GM18870 (cell line): ENCODE data around the gene TNFRSF13B.
"Not testable (repeated sequence)": the region's sequence is repeated elsewhere in the genome, so short reads cannot be mapped to it uniquely, and the experiment has no call there.

Experiments
- ATAC-seq: cut with Tn5 transposase; IDR thresholded peaks from one replicate; pipeline ENCODE4 v1.9.1; 2021; ENCODE audit warnings: moderate library complexity; ENCODE audit not compliant: unreplicated experiment

The TNFRSF13B gene

DNA sequence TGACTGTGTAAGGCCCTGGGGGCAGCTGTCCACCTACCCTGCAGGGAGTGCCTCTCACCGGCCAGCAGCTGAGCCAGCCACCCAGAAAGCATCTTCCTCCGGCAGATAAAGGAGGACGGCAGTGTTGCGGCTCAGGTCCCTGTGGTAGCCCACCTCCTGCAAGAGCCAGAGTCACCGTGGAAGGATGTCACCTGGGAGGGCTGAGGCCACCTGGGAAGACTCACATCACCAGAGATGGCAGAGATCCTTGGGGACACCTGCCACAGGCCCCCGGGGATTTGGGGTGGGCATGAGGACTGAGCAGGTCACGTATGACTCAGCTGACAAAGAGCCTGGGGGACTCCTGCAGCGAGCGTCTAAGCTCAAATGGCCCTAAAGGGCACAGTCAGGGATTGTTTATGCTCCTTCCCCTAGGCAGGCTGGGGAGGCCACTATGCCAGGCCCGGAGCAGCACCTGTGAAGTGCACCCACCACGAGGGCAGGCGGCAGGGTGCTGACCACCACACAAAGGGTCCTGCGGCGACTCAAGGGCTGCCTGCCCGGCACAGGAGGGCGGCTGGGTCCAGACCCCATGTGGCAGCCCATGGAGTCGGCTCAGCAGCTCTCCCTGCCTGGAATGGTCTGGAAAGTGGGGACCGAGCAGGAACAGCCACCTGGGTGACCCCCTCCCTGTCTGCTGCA, 44.1 kb downstream of the TNFRSF13B start:
- no peak for ATAC-seq

- no peak for ATAC-seq
Observed at GRCh38 chr17:16926571-16927451, 45.1 kb downstream of the TNFRSF13B start.

GRCh38 chr17:16926061-16926511, 45.8 kb downstream of the TNFRSF13B start:
- ATAC-seq, result no peak

GRCh38 chr17:16925461-16926060, 46.4 kb downstream of the TNFRSF13B start:
- ATAC-seq, result no peak

GRCh38 chr17:16924696-16925440, 47.0 kb downstream of the TNFRSF13B start:
- ATAC-seq, result no peak

DNA sequence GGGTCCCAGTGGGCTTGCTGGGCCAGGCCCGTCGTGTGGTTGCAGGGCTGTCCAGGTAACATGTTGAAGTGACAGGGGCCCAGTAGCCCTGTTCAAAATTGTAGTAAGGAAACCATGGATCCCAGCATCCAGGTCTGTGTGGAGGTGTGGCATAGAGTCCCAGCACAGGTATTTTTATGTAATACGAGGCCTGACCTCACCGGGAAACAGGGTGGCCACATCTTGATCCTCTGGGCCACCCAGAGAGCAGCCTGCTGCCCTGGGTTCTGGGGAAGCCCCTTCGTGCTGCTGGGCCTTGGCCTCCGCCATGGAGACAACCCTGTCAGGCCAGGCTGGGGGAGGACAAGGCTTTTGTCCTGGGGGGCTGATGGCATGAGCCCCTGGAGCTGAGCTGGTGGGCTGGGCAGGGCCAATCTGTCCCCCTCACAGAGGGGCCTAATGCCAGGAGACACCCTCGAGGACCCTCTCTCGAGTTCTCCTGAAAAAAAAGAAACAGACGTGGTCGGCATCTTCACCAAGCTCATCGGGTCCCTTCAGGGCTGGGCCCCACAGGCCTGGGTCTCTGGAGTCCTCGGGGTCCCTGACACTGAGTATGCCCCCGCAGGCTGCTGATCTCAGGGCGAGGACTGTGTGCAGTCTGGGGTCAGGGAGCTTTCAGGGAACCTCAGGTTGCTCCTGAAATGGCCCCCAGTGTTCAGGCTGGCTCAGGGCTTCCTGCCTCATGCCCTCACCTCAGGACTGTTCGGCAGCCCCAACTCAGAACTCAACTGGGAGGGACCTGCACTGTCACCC, 47.8 kb downstream of the TNFRSF13B start:
- ATAC-seq, result no peak

DNA sequence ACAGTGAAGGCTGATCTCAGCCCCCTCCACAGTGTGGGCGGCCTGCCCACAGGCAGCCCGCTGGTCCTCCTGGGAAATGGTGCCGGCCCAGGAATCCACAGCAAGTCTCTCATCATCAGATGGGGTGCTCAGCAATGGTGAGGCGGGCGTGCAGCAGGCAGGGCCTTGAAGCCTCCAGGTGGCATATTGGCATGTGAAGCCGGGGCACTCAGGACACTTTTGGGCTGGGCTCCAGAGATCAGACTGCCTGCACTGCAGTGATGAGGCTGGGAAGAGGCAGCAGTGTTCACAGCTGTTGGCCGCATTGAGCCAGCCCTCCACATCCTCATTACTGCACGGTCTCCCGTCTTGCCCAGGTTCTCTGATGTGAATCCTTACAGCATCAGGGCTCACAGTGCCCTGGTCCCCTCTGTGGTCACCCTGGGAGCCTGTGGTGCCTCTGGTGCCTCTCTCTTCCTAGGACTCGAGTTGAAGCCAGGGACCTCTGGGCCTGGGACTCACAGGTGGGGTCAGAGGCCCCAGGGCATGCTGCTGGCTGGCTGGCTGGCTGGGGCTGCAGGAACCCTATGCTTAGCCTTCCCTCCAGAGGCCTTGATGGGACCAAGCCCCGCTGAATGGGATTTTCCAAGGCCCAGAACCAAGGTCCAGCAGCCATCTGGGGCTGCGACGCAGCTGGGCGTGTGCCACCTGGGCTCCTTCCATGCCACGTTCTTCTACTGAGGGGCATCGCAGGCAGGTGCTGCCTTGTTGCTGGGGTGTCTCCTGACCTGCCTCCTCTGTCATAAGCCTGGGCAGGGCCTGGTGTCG, 48.6 kb downstream of the TNFRSF13B start:
- no peak for ATAC-seq

DNA sequence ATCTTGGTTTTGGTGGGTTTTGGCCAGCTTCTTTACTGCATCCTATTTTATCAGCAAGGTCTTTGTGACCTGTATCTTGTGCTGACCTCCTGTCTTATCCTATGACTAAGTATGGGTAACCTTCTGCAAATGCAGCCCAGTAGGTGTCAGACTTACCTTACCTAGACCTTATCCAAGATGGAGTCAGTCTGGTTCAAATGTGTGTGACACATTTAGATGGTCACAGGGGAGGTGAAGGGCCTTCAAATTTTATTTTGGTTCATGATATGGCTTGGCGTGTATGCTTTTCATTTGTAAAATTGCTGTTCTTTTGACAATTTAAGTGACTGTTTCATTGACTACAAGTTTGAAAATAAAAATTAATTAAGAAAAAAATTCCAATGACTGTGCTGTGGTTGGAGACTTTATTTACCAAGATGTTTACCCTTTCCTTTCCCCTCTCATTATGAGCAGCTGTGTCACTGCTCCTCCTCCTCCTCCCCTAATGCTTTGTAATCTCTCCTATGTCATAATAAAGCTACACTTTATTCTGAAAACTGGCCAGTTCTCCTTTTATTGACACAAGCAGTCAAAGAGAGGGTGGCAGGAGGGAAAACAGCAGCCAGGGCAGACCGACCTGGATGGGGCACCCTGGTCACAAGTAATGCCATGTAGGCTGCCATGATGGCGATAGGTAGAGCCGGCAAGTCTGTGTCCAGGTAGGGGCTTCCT, 49.4 kb downstream of the TNFRSF13B start:
- ATAC-seq, result no peak

DNA sequence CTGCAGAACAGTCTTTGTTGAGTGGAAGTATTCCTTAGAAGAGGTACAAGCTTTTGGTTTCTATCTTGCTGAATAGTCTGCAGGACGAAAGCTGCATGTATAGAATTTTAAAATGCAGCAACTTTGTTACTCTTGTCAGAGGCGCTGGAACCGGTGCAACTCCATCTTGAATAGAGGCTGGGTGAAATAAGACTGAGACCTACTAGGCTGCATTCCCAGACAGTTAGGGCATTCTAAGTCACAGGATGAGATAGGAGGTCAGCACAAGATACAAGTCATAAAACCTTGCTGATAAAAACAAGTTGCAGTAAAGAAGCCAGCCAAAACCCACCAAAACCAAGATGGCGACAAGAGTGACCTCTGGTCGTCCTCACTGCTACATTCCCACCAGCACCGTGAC, 50.5 kb downstream of the TNFRSF13B start:
- not testable (repeated sequence) for ATAC-seq

DNA sequence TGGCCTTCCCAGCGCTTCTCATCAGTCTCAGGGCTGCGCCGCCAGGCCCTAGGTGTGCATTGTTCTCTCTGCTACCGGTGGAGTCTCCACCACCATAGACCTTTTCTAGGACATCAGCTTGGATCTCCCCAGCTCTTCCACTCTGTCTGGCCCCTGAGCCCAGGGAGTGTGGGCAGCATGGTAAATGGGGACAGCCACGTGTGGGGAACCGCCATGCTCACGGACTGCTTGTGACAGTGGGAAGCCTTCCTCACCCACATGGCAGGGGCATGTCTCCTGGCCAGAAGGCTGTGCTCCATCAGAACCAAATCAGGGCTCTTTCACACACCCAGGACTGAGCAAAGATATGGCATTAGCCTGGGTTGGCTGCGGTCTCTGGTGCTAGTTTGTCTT, 51.3 kb downstream of the TNFRSF13B start:
- no peak for ATAC-seq

- no peak for ATAC-seq
Observed at GRCh38 chr17:16919663-16920627, 52.0 kb downstream of the TNFRSF13B start.

GRCh38 chr17:16918443-16918842, 53.5 kb downstream of the TNFRSF13B start:
- ATAC-seq, result no peak

DNA sequence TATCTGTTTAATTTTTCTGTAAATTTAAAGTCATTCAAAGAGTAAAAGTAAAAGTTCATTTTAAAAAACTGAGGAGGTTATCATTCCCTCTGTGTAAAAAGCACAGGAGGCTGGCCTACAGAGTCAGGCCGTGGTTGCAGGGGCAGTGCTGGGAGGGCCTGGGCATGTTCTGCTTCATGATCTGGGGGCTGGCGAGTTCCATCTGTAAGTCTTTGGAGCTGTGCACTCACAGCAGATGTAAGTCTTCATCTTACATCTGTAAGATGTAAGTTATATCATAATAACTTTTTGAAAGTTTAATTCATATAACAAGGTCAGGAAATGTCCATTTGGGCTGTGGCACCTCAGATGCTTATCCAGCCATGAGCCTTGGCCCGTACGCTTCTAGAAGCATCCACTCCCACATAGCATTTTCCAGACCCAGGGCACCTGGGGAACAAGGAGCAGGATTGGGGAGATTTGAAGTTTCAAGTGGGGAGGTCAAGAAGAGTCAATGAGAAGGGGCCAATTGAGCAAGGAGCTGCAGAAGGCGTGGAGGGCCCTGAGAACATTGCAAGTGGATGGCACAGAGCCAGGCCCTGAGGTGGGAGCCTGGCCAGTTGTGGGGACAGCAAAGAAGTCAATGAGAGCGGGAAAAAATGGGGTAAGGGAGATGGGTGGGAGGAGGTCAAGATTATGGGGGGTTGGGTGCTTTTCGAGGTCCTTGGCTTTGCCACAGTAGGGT, 54.1 kb downstream of the TNFRSF13B start:
- ATAC-seq, result no peak

DNA sequence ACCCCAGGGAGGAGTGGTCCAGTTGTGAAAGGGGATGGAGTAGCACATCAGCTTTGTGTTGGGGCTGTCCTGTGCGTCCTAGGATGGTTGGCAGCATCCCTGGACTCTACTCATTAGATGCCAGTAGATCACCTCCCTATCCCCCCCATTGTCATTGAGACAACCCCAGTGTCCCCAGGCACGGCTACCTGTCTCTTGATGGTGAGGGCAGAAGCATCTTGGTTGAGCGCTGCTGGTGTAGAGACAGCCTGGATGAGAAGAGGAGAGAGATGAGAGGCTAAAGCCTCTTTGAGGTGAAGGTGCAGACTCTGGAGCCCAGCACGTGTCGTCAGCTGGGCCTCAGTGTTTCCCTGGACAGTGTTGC, 55.4 kb downstream of the TNFRSF13B start:
- no peak for ATAC-seq

DNA sequence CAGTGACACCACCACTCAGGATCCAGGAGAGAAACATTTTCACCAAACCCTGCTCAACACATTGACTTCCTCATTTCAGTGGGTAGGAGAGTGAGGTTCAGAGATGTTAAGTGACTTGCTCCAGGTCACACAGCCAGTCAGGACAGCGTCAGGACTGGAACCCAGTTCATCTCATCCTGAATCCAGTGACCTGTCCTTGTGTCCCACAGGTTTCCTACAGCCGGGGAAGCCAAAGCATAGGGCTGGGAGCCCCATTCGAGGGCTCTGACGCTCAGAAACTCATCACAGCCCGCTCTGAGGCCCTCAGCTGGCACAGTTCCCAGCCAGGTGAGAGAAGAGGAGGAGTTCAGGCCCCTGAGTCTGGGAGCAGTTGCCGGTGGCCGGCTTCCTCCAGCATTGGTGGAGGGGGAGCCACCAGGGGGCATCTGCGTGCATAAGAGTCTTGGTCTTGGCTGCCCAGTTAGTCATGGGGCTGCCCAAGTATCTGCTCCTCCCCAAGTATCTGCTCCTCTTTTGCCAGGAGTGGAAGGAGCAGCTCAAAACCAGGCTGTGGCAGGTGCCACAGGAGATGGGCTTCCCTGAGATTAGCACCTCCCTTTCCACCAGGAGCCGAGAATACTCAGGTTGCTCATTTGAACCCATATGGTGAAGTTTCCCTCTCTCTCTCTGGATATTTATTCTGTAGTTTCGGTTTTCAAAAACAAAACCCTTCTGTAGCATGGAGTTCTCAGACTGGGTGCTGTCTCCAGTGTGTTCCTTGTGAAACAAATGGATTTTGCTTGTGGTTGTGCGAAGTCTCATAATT, 56.0 kb downstream of the TNFRSF13B start:
- no peak for ATAC-seq

DNA sequence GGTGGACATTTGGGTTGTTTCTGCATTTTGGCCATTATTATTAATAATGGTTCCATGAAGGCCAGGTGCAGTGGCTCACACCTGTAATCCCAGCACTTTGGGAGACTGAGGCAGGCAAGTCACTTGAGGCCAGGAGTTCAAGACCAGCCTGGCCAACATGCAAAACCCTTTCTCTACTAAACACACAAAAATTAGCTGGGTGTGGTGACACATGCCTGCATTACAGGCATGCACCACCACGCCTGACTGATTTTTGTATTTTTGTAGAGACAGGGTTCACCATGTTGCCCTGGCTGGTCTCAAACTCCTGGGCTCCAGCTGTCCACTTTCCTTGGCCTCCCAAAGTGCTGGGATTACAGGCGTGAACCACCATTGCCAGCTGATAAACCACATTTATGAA, 58.5 kb downstream of the TNFRSF13B start:
- no peak for ATAC-seq
